ENCODE results near the gene ACSL1.
"Not testable (repeated sequence)": the region's sequence is repeated elsewhere in the genome, so short reads cannot be mapped to it uniquely, and the experiment has no call there.

Gene ACSL1

DNA sequence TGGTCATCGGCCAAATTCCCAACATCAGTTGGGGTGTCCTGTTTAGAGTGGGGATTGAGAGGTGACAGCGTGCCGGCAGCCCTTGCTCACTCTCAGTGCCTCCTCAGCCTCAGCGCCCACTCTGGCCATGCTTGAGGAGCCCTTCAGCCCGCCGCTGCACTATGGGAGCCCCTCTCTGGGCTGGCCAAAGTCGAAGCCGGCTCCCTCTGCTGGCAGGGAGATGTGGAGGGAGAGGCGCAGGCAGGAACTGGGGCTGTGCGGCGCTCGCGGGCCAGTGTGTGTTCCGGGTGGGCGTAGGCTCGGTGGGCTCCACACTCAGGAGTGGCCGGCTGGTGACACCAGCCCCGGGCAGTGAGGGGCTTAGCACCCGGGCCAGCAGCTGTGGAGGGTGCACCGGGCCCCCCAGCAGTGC is 84.8 kb downstream of the ACSL1 start:
- Histone ChIP-seq H3K4me1 (peaks cover 17 to 71% (median 29%) of the 10 kb centered on the region in 10 experiments), H3K9ac (no peak overlapping the region)

GRCh38 chr4:184739575-184739974 is 86.2 kb downstream of the ACSL1 start:
- H3K27ac ChIP-seq, result peak overlapping the region in 10 of 11 experiments; percentile 38 to 70 (median 58); a peak in 19 of 22 replicates
- H3K9me3 ChIP-seq (replicated peaks in 1 of 11), result peaks cover 0 to 21% (median 16%) of the 10 kb centered on the region in 11 experiments; a peak in 20 of 22 replicates
- not testable (repeated sequence) for H3K27me3 ChIP-seq, H4K20me1 ChIP-seq, H3K36me3 ChIP-seq, H3K4me3 ChIP-seq
- H3K4me2 ChIP-seq, result peak overlapping the region; percentile 27 to 74 (median 57); a peak in 20 of 22 replicates
- peaks cover 20 to 65% (median 29%) of the 10 kb centered on the region in 10 experiments for H3K4me1 ChIP-seq
- peak overlapping the region in 9 of 11 experiments; percentile 6 to 52 (median 37); a peak in 10 of 22 replicates for H3K9ac ChIP-seq

More for the DNA sequence above, 84.8 kb downstream of the ACSL1 start:
- peaks cover 0 to 21% (median 16%) of the 10 kb centered on the region in 11 experiments; a peak in 20 of 22 replicates for H3K9me3 ChIP-seq (replicated peaks in 1 of 11)
- no peaks in the 10 kb centered on the region; a peak in 1 of 22 replicates for H4K20me1 ChIP-seq
- H3K27ac ChIP-seq, result 0 out of 22 replicates have a peak overlapping the region, but pooled peaks of 2 of the 11 experiments have one; percentile 4 to 26
- peak overlapping the region in 3 of 11 experiments; percentile 57 to 74 (median 73); a peak in 5 of 22 replicates for H3K4me2 ChIP-seq
- H3K27me3 ChIP-seq, result no peaks in the 10 kb centered on the region
- H3K4me3 ChIP-seq, result no peak overlapping the region; a peak in 1 of 20 replicates
- 0 out of 22 replicates have a peak, but pooled peaks cover 0 to 4% (median 0%) of the 10 kb centered on the region in 11 experiments for H3K36me3 ChIP-seq
- no peak for TF ChIP-seq Cebpa-rat (IDR thresholded peaks at IDR 0.05)

GRCh38 chr4:184734758-184735157 is 91.0 kb downstream of the ACSL1 start:
- Histone ChIP-seq H3K4me3 (peak overlapping the region; percentile 75 to 99 (median 80)), H3K4me2 (peak overlapping the region; percentile 55 to 91 (median 74)), H3K36me3 (peaks cover 0 to 29% (median 15%) of the 10 kb centered on the region in 11 experiments; a peak in 18 of 22 replicates), H3K9me3 (replicated peaks in 1 of 11) (no peaks in the 10 kb centered on the region), H3K9ac (peak overlapping the region in 10 of 11 experiments; percentile 56 to 98 (median 75); a peak in 18 of 22 replicates), H3K27me3 (no peaks in the 10 kb centered on the region), H3K4me1 (peaks cover 34 to 49% (median 40%) of the 10 kb centered on the region in 10 experiments), H3K27ac (peak overlapping the region in 9 of 11 experiments; percentile 11 to 78 (median 64); a peak in 16 of 22 replicates), H4K20me1 (peaks cover 0 to 29% (median 9%) of the 10 kb centered on the region in 11 experiments; a peak in 11 of 22 replicates)
- TF ChIP-seq Cebpa-rat (IDR thresholded peaks at IDR 0.05), result no peak

- H3K9ac ChIP-seq, result peak within 1 kb of the TSS; percentile 73 to 98 (median 92)
- peaks cover 26 to 40% (median 32%) of the 10 kb centered on the region in 10 experiments for H3K4me1 ChIP-seq
- no peaks in the 10 kb centered on the region for H3K27me3 ChIP-seq
- H3K4me3 ChIP-seq, result peak within 1 kb of the TSS; percentile 75 to 99 (median 80)
- peak within 1 kb of the TSS; percentile 78 to 98 (median 91) for H3K4me2 ChIP-seq
- H3K9me3 ChIP-seq (replicated peaks in 1 of 11), result no peaks in the 10 kb centered on the region
- peaks cover 0 to 38% (median 24%) of the 10 kb centered on the region in 11 experiments; a peak in 19 of 22 replicates for H3K36me3 ChIP-seq
- H4K20me1 ChIP-seq, result peaks cover 0 to 33% (median 13%) of the 10 kb centered on the region in 11 experiments; a peak in 11 of 22 replicates
- peak within 1 kb of the TSS in 10 of 11 experiments; percentile 41 to 98 (median 94); a peak in 20 of 22 replicates for H3K27ac ChIP-seq
- TF ChIP-seq Cebpa-rat (IDR thresholded peaks at IDR 0.05), result 0 out of 22 replicates have a peak, but pooled peaks of 1 of the 11 experiments have one; percentile 5
Observed at GRCh38 chr4:184733654-184734524, 91.9 kb downstream of the ACSL1 start, which contains the start of gene CENPU. TSS of gene CENPU (minus strand) at chr4:184734096. CDS start at chr4:184734062, 34 bp downstream.

DNA sequence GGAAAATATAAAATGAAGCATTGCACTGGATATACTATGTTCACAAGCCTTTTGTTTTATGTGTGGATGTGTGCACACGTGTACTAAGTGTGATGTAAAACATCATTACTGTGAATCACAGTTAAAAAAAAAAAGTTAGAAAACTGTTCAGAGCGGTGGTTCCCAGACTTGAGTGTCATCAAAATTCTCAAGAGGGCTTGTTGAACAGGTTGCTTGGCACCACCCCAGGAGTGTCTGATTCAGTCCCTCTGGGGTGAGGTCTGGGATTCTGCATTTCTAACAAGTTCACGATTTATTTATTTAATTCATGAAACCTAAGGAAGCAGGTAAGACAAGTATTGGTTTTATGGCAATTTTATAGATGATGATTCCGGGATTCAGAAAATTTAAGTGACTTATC is 93.6 kb downstream of the ACSL1 start:
- H3K36me3 ChIP-seq, result peaks cover 0 to 56% (median 42%) of the 10 kb centered on the region in 11 experiments; a peak in 19 of 22 replicates
- peaks cover 26 to 43% (median 34%) of the 10 kb centered on the region in 10 experiments for H3K4me1 ChIP-seq
- peaks cover 0 to 15% (median 10%) of the 10 kb centered on the region in 11 experiments; a peak in 11 of 22 replicates for H3K9me3 ChIP-seq (replicated peaks in 1 of 11)
- H3K4me3 ChIP-seq, result peak overlapping the region in 8 of 10 experiments; percentile 77 to 99 (median 84); a peak in 12 of 20 replicates
- peaks cover 0 to 38% (median 13%) of the 10 kb centered on the region in 11 experiments; a peak in 11 of 22 replicates for H4K20me1 ChIP-seq
- H3K9ac ChIP-seq, result peak overlapping the region in 9 of 11 experiments; percentile 80 to 98 (median 95); a peak in 17 of 22 replicates
- H3K27ac ChIP-seq, result peak overlapping the region in 9 of 11 experiments; percentile 77 to 98 (median 95); a peak in 11 of 22 replicates
- peak overlapping the region in 10 of 11 experiments; percentile 78 to 98 (median 91); a peak in 21 of 22 replicates for H3K4me2 ChIP-seq
- H3K27me3 ChIP-seq, result no peaks in the 10 kb centered on the region
- TF ChIP-seq Cebpa-rat (IDR thresholded peaks at IDR 0.05), result no peak

DNA sequence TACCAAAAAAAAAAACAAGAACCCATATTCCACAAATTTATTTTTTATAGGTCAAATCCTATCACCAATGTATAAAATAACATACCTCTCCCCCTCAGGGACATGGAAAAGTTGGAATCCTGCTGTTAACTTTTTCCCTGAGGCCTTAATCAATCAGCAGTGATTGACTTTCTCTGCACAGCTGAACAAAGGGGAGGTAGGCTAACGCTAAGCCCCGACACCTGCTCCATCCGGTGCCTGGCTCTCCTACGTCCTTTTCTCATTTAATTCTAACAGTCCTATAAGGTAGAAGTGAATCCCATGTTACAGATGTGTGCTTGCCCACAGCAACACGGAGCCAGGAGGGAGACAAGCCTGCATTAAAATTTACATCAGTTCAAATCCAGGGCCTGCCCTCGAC is 94.7 kb downstream of the ACSL1 start:
- Histone ChIP-seq H3K9ac (peak overlapping the region in 4 of 11 experiments; percentile 12 to 92 (median 27); a peak in 4 of 22 replicates), H3K4me3 (no peak overlapping the region), H3K36me3 (peaks cover 0 to 64% (median 49%) of the 10 kb centered on the region in 11 experiments; a peak in 19 of 22 replicates), H3K4me2 (peak overlapping the region in 8 of 11 experiments; percentile 2 to 98 (median 92); a peak in 9 of 22 replicates), H3K4me1 (peaks cover 30 to 50% (median 43%) of the 10 kb centered on the region in 10 experiments), H3K9me3 (replicated peaks in 1 of 11) (peaks cover 0 to 17% (median 10%) of the 10 kb centered on the region in 11 experiments; a peak in 11 of 22 replicates), H3K27ac (no peak overlapping the region), H4K20me1 (peaks cover 0 to 38% (median 13%) of the 10 kb centered on the region in 11 experiments; a peak in 11 of 22 replicates), H3K27me3 (no peaks in the 10 kb centered on the region)
- TF ChIP-seq Cebpa-rat (IDR thresholded peaks at IDR 0.05), result no peak

GRCh38 chr4:184729946-184730345 is 95.8 kb downstream of the ACSL1 start:
- peaks cover 0 to 75% (median 61%) of the 10 kb centered on the region in 11 experiments; a peak in 19 of 22 replicates for H3K36me3 ChIP-seq
- peaks cover 0 to 48% (median 18%) of the 10 kb centered on the region in 11 experiments; a peak in 12 of 22 replicates for H4K20me1 ChIP-seq
- H3K9me3 ChIP-seq (replicated peaks in 1 of 11), result peaks cover 0 to 17% (median 10%) of the 10 kb centered on the region in 11 experiments; a peak in 11 of 22 replicates
- H3K4me2 ChIP-seq, result no peak overlapping the region
- no peak overlapping the region for H3K27ac ChIP-seq
- TF ChIP-seq Cebpa-rat (IDR thresholded peaks at IDR 0.05), result no peak
- H3K27me3 ChIP-seq, result no peaks in the 10 kb centered on the region
- no peak overlapping the region for H3K9ac ChIP-seq
- H3K4me1 ChIP-seq, result peaks cover 28 to 46% (median 40%) of the 10 kb centered on the region in 10 experiments
- H3K4me3 ChIP-seq, result no peak overlapping the region

DNA sequence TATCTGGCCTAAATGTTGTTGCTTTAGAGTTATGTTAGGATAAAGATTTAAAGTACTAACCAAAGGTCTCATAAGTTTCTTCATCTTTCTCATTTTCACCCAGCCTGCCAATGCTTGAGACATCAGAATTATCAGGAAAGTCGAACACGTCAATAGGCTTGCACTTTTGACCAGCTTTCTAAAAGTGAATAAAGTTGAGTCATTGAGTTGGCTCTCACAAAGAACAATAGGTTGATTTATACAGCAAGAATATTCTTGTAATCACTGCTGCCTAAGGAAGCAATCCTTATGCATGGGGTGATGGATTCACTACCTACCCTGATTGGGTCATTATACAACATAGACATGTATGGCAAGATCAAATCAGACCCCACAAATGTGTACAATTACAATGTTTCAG is 96.9 kb downstream of the ACSL1 start:
- no peak overlapping the region for H3K9ac ChIP-seq
- no peaks in the 10 kb centered on the region for H3K27me3 ChIP-seq
- peaks cover 0 to 48% (median 18%) of the 10 kb centered on the region in 11 experiments; a peak in 12 of 22 replicates for H4K20me1 ChIP-seq
- H3K4me3 ChIP-seq, result no peak overlapping the region
- no peak overlapping the region for H3K27ac ChIP-seq
- no peak overlapping the region for H3K4me2 ChIP-seq
- H3K36me3 ChIP-seq, result peaks cover 0 to 86% (median 71%) of the 10 kb centered on the region in 11 experiments; a peak in 19 of 22 replicates
- H3K4me1 ChIP-seq, result peaks cover 21 to 39% (median 34%) of the 10 kb centered on the region in 10 experiments
- H3K9me3 ChIP-seq (replicated peaks in 1 of 11), result peaks cover 0 to 17% (median 10%) of the 10 kb centered on the region in 11 experiments; a peak in 11 of 22 replicates
- no peak for TF ChIP-seq Cebpa-rat (IDR thresholded peaks at IDR 0.05)
